Measurements from ENCODE around the gene NPIPB2. TPM values are rescaled to one million over a fixed set of nuclear protein-coding genes. Genes with fewer than 3 reads are reported as not detected.
A peak's percentile ranks its signal among the peaks of the same experiment; 100 is the strongest.
"Not testable (repeated sequence)": the region's sequence is repeated elsewhere in the genome, so short reads cannot be mapped to it uniquely, and the experiment has no call there.

NPIPB2 gene
- total and polyA plus RNA-seq, 2 of the 13 experiments (the other 11 are each of a cell fraction or from before 2014, with no cell fraction given): 1.8 to 4.1 TPM

- TF ChIP-seq SSRP1 (CRISPR knock-in tag; IDR thresholded peaks at IDR 0.05): no peak
- no peak for TF ChIP-seq ZNF75D (CRISPR knock-in tag; IDR thresholded peaks at IDR 0.05; ENCODE audit: borderline replicate concordance)
- TF ChIP-seq ZNF629 (CRISPR knock-in tag; conservative IDR thresholded peaks at IDR 0.05): no peak
- TF ChIP-seq ZNF205 (CRISPR knock-in tag; IDR thresholded peaks at IDR 0.05): no peak
- no peak for TF ChIP-seq TCF7 (IDR thresholded peaks at IDR 0.05; ENCODE audit: low read depth)
- TF ChIP-seq JDP2 (CRISPR knock-in tag; IDR thresholded peaks at IDR 0.05; ENCODE audit: borderline replicate concordance): no peak
- no peak for TF ChIP-seq ZNF879 (CRISPR knock-in tag; IDR thresholded peaks at IDR 0.05)
- TF ChIP-seq HMG20B (CRISPR knock-in tag; conservative IDR thresholded peaks at IDR 0.05): no peak
- TF ChIP-seq, protein P1, sequence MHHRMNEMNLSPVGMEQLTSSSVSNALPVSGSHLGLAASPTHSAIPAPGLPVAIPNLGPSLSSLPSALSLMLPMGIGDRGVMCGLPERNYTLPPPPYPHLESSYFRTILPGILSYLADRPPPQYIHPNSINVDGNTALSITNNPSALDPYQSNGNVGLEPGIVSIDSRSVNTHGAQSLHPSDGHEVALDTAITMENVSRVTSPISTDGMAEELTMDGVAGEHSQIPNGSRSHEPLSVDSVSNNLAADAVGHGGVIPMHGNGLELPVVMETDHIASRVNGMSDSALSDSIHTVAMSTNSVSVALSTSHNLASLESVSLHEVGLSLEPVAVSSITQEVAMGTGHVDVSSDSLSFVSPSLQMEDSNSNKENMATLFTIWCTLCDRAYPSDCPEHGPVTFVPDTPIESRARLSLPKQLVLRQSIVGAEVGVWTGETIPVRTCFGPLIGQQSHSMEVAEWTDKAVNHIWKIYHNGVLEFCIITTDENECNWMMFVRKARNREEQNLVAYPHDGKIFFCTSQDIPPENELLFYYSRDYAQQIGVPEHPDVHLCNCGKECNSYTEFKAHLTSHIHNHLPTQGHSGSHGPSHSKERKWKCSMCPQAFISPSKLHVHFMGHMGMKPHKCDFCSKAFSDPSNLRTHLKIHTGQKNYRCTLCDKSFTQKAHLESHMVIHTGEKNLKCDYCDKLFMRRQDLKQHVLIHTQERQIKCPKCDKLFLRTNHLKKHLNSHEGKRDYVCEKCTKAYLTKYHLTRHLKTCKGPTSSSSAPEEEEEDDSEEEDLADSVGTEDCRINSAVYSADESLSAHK (CRISPR knock-in tag; IDR thresholded peaks at IDR 0.05; ENCODE audit: borderline replicate concordance): no peak
- no peak for TF ChIP-seq TBL1XR1 (IDR thresholded peaks at IDR 0.05; ENCODE audit: borderline replicate concordance, low read length, partially characterized antibody)
- TF ChIP-seq ZNF709 (CRISPR knock-in tag; IDR thresholded peaks at IDR 0.05): no peak
- TF ChIP-seq ZNF83 (CRISPR knock-in tag; IDR thresholded peaks at IDR 0.05; ENCODE audit: borderline replicate concordance): no peak
Measured at GRCh38 chr16:11972128-11972527, 30.3 kb upstream of the NPIPB2 start (continued).

- DNase-seq (ENCODE audit: low spot score); ATAC-seq; BruUV-seq (replicated peaks); H3K27ac ChIP-seq (ENCODE audit: extremely low read length, insufficient read depth, low read length); H3K79me2 ChIP-seq (ENCODE audit: insufficient read depth, low read length); H3K36me3 ChIP-seq (replicated peaks in 1 of 2; ENCODE audit: control insufficient read depth in 1 of 2, insufficient read depth in 2 of 2, low read length in 2 of 2); H3K4me3 ChIP-seq (replicated peaks in 1 of 3; ENCODE audit: insufficient read depth in 1 of 3, low read depth in 2 of 3, low read length in 3 of 3); FAIRE-seq; in situ Hi-C loops (cut with HindIII; ENCODE audit: extremely low pct_ligation_motif_present, low pct_unique_long_range_greater_than_20kb); H3K4me2 ChIP-seq (ENCODE audit: low read depth, low read length); H4K20me1 ChIP-seq (ENCODE audit: insufficient read depth, low read length); H2AFZ ChIP-seq (ENCODE audit: low read length); H3K9me3 ChIP-seq (ENCODE audit: low read length); H3K9ac ChIP-seq (ENCODE audit: insufficient read depth, low read depth, low read length); CTCF ChIA-PET (ENCODE audit: low intra/inter-chr PET ratio, low total read pairs); POLR2A ChIA-PET: not testable (repeated sequence)
- peaks cover 4 to 14% of the 10 kb centered on the region in 2 experiments; a peak in 4 of 5 replicates for H3K27me3 ChIP-seq (ENCODE audit: control insufficient read depth in 1 of 2, insufficient read depth in 2 of 2, low read length in 2 of 2)
- intact Hi-C loops (cut with micrococcal nuclease; ENCODE audit: unreplicated experiment): loop anchor here (10.0 kb wide), 1 partner anchor 55 kb away; the partner anchor contains the start of gene GSPT1
- peaks cover 24% of the 10 kb centered on the region for H3K4me1 ChIP-seq (ENCODE audit: insufficient read depth, low read length)
- 52% methylated on average over 5 of the region's 5 CpGs for WGBS (ENCODE audit: low lambda C conversion rate)
- TF ChIP-seq, protein P2, sequence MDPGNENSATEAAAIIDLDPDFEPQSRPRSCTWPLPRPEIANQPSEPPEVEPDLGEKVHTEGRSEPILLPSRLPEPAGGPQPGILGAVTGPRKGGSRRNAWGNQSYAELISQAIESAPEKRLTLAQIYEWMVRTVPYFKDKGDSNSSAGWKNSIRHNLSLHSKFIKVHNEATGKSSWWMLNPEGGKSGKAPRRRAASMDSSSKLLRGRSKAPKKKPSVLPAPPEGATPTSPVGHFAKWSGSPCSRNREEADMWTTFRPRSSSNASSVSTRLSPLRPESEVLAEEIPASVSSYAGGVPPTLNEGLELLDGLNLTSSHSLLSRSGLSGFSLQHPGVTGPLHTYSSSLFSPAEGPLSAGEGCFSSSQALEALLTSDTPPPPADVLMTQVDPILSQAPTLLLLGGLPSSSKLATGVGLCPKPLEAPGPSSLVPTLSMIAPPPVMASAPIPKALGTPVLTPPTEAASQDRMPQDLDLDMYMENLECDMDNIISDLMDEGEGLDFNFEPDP (CRISPR knock-in tag; conservative IDR thresholded peaks at IDR 0.05): 0 out of 2 replicates have a peak, but pooled peaks have one; percentile 54
Measured at GRCh38 chr16:11970292-11970691, 28.4 kb upstream of the NPIPB2 start.
